HL-60 (cell line): ENCODE results near the gene BCO1.

Source experiments
- TF ChIP-seq, protein P1 (sequence below): IDR thresholded peaks from one replicate; pipeline ENCODE4 v1.5.1; 2011; ENCODE audit warnings: low read length, control low read depth, inconsistent platforms; ENCODE audit not compliant: insufficient read depth
- TF ChIP-seq, protein P2 (sequence below): IDR thresholded peaks from 2 replicates; pipeline ENCODE4 v1.6.1; 2012; ENCODE audit warnings: low read depth; ENCODE audit not compliant: insufficient replicate concordance

DNA sequence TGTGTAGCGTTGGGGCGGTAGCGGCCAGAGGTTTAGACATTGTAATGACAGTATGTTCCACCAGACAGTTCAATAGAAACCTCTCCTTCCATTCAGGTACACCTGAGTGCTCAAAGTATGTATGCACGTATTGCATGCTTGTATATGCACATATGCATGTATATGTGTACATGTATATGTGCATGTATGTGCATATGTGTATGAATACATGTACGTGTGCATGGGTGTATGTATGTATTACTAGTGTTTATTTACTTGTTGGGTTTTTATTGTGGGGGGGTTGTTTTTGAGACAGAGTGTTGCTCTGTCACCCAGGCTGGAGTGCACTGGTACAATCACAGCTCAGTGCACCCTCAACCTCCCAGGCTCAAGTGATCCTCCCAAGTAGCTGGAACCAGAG, 30.0 kb downstream of the BCO1 start:
- TF ChIP-seq, protein P1, sequence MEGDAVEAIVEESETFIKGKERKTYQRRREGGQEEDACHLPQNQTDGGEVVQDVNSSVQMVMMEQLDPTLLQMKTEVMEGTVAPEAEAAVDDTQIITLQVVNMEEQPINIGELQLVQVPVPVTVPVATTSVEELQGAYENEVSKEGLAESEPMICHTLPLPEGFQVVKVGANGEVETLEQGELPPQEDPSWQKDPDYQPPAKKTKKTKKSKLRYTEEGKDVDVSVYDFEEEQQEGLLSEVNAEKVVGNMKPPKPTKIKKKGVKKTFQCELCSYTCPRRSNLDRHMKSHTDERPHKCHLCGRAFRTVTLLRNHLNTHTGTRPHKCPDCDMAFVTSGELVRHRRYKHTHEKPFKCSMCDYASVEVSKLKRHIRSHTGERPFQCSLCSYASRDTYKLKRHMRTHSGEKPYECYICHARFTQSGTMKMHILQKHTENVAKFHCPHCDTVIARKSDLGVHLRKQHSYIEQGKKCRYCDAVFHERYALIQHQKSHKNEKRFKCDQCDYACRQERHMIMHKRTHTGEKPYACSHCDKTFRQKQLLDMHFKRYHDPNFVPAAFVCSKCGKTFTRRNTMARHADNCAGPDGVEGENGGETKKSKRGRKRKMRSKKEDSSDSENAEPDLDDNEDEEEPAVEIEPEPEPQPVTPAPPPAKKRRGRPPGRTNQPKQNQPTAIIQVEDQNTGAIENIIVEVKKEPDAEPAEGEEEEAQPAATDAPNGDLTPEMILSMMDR, result no peak
- TF ChIP-seq, protein P2, sequence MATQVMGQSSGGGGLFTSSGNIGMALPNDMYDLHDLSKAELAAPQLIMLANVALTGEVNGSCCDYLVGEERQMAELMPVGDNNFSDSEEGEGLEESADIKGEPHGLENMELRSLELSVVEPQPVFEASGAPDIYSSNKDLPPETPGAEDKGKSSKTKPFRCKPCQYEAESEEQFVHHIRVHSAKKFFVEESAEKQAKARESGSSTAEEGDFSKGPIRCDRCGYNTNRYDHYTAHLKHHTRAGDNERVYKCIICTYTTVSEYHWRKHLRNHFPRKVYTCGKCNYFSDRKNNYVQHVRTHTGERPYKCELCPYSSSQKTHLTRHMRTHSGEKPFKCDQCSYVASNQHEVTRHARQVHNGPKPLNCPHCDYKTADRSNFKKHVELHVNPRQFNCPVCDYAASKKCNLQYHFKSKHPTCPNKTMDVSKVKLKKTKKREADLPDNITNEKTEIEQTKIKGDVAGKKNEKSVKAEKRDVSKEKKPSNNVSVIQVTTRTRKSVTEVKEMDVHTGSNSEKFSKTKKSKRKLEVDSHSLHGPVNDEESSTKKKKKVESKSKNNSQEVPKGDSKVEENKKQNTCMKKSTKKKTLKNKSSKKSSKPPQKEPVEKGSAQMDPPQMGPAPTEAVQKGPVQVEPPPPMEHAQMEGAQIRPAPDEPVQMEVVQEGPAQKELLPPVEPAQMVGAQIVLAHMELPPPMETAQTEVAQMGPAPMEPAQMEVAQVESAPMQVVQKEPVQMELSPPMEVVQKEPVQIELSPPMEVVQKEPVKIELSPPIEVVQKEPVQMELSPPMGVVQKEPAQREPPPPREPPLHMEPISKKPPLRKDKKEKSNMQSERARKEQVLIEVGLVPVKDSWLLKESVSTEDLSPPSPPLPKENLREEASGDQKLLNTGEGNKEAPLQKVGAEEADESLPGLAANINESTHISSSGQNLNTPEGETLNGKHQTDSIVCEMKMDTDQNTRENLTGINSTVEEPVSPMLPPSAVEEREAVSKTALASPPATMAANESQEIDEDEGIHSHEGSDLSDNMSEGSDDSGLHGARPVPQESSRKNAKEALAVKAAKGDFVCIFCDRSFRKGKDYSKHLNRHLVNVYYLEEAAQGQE, result no peak
